Fibroblast of peridontal ligament (primary cell): Measurements from ENCODE around the gene CDH9.

ENCODE experiments used
- DNase-seq: peaks from one replicate; pipeline ENCODE4 v3.0.0-alpha.2; 2010; ENCODE audit errors: extremely low read depth

Gene CDH9, protein sequence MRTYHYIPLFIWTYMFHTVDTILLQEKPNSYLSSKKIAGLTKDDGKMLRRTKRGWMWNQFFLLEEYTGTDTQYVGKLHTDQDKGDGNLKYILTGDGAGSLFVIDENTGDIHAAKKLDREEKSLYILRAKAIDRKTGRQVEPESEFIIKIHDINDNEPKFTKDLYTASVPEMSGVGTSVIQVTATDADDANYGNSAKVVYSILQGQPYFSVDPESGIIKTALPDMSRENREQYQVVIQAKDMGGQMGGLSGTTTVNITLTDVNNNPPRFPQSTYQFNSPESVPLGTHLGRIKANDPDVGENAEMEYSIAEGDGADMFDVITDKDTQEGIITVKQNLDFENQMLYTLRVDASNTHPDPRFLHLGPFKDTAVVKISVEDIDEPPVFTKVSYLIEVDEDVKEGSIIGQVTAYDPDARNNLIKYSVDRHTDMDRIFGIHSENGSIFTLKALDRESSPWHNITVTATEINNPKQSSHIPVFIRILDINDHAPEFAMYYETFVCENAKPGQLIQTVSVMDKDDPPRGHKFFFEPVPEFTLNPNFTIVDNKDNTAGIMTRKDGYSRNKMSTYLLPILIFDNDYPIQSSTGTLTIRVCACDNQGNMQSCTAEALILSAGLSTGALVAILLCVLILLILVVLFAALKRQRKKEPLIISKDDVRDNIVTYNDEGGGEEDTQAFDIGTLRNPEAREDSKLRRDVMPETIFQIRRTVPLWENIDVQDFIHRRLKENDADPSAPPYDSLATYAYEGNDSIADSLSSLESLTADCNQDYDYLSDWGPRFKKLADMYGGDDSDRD

DNA sequence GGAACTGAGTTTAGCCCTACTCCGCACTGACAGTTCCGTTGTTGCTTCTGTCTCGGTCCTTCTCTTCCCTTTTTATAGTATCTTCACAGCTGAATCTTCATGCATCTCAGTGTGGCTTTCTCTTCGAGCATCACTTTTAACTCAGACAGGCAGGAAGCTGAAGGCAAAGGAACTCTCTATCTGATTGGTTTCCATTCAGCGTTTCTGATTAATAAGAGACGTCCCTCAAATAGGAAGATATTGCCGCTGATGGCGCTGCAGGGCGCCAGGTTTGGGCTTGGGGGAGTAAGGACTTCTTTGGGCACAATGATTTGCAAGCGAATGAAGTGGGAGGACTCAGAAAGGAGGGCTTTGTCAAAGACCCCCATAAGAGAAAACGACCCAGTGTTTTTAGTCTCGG is at the start of gene CDH9:
CDH9 (minus strand) TSS at position 111 of the 400 bp plus-strand sequence. CDS start 50,253 bp downstream, outside the sequence.
- DNase-seq, result no peak

DNA sequence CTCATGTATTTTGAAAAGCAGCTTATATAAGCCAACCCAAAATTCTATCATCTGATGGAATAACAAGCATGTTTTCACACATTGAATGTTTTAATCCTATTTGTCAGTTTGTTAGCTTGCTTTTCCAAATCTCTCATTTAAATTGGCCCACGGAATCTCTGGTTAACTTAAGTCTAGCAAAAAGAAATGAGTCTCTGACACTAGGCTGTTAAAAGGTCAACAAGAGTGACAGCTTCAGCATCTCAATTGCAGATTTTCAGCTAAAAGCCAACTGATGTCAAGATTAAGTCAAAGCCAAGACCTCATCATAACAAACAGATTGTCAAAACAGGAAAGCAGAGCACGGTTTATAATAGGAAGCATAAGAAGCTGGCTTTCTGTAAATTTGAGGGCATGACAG is 49.4 kb upstream of the CDH9 start:
- DNase-seq, result no peak

DNA sequence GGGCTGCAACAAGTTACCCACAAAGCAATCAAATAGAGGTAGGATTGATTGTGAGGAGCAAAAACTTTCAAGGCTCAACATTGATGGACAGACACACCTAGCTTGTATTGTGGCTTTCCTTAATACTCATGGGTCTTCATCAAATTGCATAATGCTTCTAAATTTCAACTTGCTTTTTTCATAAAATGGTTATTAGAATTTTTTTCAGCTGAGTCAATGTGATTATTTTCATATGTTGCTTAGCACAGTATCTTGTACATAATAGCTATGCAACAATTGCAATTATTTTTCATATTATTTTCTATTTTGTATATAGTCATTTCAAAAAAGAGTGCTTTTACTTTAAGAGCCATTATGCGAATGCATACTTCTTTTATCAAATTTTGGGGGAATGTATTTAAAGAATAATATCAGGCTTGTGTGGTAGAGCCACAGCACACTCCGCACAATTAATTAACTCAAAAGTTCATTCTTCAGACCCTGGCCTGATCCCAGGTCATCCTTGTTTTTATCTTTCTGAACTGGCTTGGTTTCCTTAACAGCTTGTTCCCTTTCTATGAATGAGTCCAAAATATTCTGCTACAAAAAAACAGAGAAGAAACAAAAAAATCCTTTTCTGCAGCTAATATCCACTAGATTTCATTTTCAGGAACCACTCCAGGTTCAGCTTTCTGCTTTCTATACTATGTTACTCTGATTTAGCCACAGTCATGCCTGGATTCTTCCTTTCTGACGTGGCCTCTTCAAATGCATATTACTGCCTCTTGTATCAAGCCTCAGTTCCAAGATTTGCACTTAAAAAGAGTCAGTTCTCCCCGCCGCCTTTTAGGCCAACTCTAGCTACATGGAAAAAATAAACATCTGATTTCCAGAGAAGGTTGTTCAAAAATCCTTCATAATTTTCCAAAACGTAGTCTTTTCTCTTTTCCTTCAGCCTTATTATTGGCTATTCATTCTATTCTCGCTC is 45.3 kb upstream of the CDH9 start:
- no peak for DNase-seq

DNA sequence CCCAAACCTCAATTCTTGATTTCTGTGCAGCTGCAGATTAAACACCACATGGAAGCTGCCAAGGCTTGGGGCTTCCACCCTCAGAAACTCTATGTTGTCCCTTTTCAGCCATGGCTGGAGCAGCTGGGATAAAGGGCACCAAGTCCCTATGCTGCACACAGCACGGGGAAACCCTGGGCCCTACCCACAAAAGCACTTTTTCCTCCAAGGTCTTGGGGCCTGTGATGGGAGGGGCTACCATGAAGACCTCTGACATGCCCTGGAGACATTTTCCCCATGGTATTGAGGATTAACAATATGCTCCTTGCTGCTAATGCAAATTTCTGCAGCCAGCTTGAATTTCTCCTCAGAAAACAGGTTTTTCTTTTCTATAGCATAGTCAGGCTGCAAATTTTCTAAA is 41.8 kb upstream of the CDH9 start:
- no peak for DNase-seq

DNA sequence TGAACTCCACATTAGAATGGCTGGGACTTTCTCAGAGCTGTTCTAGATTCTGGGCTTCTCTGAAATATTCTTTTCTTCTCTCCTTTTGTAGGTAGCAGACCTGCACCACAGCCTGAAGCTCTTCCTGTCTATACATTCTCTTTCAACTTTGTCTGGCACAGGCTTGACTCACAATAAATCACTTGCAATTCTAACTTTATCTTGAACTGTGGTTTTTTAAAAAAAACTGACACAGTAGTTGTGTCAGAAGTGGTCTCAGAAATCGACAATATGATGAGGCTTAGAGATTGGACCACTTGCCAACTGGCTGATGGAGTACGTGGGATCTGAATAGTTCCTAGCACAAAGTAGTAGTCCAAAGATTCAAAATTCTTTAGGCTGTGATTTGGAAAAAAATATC is 24.1 kb upstream of the CDH9 start:
- no peak for DNase-seq

DNA sequence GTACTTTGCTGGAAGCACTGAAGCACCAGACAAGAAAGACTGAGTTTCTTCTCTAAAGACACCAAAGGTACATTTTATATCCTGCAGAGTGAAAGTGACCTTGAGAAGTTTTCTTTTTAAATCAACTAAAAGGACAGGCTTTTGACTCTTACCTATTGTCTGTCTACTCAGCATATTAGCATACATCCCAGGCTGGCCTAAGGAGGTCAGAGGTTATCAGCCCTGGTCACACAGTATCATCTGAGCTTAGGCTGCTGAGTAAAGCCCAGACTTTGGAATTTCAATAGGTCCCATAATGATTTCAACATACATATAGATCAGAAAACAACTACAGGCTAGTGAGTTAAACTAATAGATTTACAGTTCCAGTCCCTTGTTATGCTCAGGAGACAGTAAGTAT is 10.1 kb upstream of the CDH9 start:
- no peak for DNase-seq

DNA sequence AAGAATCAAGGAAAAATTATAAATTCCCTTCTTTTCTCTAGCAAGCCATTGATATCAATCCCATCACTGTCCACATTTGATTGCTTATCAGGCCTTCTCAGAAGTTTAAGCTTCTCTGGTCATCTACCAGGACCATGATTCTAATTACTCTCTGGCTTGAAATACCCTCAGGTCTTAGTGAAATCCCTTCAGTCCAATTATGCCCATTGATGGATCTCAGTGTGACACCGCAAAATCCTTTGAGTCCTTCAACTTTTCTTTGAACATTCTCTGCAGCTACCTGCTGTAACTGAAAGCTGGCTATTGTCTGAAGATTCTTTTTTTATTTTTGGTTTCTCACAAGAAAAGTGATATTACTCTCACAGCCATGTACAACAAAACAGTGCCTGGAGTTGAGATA is 3.0 kb upstream of the CDH9 start:
- no peak for DNase-seq

DNA sequence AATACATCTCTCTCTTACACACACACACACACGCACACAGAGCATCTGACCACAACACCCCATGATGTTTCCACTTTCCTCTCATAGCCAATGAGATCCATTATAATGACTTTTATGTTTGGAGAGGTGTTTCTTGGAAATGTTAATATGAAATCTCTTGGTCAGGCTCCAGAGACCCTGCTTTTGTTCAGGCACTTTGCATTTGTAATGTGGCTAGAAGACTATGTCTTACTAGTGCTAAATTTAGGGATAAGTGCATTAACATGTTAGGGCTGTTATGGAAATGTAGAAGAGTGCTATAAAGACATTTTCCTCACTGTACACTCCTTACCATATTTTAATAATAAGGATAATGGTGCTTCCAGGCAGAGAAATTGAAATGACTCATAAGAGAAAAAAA is 3.8 kb downstream of the CDH9 start:
- no peak for DNase-seq

DNA sequence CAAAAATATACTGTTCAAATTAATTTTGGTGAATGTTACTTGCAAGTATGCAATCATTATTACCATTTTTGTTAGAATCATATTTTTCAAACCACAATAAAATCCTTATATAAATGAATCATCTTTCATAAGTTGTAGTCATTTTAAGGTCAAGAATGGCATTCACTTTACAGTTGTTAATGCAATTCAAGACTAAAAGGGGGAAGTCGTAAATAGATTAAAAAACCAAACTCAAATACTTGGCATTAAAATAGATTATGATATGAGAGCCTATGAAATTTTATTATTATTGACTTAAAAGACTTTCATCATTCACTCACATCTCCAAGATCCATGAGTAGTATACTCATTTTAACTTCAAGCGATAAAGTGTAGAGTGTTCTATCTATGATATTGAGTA is 11.6 kb downstream of the CDH9 start:
- no peak for DNase-seq

DNA sequence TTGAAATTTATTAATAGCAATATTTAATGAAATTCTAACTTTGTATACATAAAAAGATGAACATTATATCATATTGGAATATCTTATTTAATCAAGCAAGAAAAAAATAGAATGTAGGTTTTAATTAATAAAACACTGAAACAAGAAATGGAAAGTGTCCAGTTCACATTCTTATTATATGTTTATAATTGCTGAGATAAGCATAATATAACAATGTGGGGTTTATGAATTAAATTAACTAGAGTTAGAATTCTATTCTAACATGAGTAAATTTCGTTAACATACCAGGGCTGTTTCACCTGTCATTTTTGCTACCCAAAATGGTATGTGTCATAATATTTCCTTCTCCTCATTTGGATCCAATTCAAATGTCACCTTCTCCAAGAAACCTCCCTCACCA is 12.3 kb downstream of the CDH9 start:
- no peak for DNase-seq

DNA sequence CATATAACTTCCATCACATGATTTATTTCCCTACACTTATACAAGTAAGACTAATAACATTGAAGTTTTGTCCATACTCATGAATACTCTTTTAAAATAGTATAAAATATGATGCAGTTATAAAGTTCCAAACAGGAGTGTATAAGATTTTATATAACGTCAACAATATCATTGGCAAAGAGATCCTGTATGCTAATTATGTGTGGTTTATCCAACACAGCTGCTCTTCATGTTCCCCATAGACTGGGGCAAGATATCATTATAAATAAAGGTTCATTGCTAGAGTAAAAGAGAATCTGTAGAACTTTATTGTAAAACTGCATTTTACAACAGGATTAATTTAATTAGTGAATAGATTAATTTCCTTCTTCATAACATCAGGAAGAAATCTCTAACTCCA is 16.9 kb downstream of the CDH9 start:
- DNase-seq, result no peak

DNA sequence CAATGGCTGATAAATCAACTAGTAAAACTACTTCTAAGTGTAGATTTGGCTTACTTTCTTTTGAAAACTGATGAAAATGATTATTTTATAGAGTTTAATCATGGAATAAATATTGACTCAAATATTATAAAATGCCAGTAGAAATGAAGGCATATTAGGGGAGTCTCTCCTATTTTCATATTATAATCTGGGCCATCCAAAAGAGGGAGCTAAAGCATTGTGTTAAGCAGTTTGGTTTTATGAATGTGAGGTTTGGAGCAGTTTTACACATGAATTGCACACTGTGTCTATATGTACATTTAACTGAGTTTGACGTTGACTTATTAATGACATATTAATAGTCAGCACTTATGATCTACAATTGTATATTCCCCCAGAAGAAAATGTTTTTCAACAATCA is 17.4 kb downstream of the CDH9 start:
- peak; percentile 29 for DNase-seq

DNA sequence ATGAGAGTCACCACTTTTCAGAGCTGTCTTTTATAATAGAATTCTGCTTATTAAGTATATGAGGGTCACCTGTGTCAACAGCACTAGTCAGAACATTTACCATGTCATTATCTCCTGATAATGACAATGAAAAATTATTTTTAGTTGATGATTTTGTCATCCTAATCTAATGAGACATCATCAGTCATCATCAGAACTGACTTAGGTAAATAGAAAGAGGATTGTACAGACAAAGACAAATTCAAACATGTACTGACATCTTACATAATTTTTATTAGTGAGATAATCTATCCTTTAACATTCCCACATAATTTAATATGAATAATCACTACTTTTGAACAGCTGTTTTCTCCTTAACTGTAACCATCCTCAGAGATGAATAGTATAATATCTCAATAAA is 22.6 kb downstream of the CDH9 start:
- no peak for DNase-seq

DNA sequence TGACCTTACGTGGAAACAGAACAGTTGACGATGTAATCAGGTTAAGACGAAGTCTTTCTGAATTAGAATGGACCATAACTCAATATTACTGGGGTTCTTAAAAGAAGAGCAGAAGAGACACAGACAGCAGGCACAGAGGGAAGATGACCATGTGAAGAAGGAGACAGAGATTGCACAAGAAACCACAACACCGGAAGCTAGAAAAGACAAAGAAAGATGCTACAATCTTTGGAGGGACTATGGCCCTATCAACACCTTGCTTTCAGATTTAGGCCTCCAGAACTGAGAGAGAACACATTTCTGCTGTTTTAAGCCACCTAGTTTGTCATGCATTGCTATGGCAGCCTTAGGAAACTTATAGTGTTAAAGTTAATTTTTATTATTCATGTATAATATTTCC is 27.1 kb downstream of the CDH9 start:
- no peak for DNase-seq

DNA sequence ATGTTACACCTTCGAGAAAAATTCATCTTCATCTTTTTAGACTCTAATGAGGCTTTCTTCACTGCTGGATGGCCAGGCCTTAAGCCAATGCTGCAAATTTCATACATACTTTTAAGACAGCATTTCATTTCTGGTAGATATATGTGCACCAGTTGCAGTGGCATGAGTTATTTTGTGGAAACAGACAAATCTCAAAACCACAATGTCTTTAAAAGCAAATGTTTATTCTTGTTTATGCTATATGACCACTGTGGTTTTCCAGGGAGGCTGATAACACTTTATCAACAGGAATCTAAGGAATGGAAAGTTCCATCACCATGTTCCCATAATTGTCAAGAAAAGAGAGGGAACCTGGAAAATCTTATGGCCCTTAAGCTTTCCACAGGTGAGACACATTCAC is 27.7 kb downstream of the CDH9 start:
- no peak for DNase-seq

DNA sequence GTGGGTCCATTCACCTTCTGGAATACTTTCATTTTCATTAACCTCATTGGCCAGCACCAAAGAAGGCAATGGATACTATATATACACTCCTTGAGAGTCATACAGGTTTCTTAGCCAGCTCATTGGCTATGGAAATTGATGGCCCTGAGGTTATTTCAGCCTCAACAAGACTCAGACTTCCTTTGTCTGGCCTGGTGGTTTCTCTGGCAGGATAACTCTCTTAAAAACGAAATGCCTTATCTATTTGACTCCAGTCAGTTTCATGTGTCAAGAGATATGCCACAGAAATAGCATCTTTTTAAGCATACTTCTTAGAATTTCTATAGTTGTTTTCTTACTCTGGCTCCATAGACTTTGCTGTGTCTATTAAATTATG is 28.9 kb downstream of the CDH9 start:
- DNase-seq, result no peak

DNA sequence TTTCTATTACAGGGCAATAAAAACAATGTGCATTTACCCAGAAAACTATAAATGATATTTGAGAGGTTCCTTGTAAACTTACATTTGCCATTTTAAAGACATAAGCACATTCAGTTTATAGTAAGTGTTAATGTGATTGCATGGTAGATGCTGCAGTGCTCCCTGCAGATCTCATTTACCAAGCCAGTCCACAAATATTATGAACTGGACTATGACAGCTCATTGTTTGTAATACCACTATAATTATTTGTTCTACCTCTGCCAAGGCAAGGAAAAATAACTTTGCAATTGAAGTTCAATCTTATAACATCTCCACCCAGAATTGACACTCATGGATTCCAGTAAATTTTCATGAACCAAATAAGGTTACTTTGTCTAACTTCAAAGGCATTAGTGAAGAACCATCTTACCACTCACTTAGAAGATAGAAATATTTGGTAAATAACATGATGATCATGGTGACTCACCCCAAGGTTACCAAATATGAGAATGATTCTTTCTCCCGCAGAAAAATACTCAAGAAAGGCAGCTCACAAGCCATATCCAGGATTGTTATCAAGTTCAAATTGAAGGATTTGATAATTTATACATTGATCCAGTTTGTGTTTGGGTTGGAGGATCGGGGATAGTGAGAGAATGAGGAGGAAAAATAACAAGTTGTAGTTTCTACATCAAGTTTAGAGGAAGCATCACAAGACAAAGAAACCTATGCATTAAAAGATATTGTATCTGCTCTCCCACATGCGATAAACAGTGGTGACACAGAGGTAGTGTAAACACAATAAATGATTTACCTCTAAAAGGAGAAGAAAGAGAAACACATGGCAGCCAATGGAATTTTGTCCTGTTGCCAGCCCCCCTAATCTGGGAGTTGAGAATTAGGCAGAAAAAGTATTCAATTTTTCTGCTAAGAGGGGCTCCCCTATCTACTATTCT is 29.5 kb downstream of the CDH9 start:
- DNase-seq, result no peak

DNA sequence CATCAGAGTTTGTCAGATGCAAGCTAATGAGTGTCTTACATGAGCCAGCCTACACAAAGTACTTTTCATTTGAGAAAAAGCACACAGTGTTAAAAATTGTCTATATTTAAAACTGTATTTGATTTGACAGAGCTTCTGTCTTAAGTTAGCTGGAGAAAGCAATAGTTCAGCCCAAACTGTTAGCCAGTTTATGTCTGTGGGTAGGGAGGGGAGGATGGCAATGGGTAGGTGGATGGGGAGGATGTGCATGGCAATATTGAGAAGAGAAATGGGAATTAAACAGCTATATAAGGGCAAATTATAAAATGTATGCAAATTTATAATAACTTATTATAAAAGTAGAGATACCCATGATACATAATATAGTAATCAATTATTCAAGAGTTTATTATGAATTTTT is 31.3 kb downstream of the CDH9 start:
- DNase-seq, result no peak

DNA sequence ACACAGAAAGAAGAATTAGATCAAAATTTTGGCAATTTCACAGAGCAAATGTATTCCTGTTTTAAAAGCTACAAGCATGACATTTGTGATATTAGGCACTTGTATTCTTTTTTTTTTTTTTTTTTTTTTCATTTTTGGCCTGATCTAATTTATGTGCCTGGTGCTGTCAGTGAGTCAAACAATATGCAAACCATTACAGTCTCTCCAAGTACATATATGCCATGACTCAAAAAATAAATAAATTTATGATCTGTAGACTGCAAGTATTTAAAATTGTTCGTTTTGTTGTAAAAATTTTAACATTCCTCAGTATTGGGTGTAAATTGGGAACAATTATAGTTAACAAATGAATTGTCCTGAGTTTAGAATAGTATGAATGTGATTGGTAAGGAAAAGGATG is 51.4 kb downstream of the CDH9 start:
- no peak for DNase-seq

DNA sequence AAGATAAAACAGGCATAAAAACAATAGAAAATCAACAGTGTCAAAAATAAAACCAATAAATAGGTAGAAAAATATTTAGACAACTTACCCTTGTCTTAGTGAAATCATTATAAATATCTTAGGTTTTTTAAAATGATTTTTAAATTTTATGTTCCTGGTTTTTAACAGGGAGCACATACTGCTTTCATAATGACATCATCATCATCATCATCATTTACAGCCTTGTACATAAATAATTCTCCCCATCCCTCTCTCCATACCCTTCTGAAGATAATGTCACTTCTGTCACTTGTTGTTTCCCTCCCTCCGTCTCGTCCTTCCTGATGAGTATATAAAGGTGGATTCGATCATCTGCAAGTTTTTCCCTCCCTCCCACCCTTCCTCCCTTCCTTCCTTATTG is 56.6 kb downstream of the CDH9 start:
- DNase-seq, result no peak

DNA sequence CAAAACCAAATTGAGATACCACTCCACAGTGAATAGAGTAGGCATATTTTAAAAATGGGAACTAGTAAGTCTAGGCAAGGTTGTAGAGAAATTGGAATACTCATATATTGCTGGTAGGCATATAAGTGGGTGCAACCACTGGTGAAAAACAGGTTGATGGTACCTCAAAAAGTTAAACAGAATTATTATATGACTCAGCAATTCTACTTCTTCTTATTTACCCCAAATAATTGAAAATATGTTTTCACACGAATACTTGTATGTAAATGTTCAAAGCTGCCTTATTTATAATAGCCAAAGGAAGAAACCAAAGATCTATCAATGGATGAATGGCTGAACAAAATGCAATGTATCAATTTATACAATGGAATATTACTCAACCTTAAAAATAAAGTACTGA is 79.1 kb downstream of the CDH9 start:
- DNase-seq, result no peak
